HepG2 (cell line): ENCODE results near the gene NEMF. TPM values are rescaled to one million over a fixed set of nuclear protein-coding genes. Genes with fewer than 3 reads are reported as not detected.

Experiments used
- ATAC-seq: fragments of 200-7000 bp; cut with Tn5 transposase; 3 replicates; pipeline ENCODE4 v1.9.1; 2020; ENCODE audit warnings: mild to moderate bottlenecking, moderate library complexity
- BruUV-seq: library from RNA; stranded (reverse); fragments of 400-500 nt; replicated peaks from 2 replicates; lab custom pipeline; 2021; lab: Mats Ljungman, UMichigan
- CTCF ChIA-PET: fragments of 300-600 bp; formaldehyde crosslinking; extraction: SDS; loops from one replicate; lab custom pipeline; 2021; ENCODE audit warnings: low total read pairs, inconsistent platforms, low intra/inter-chr PET ratio; lab: Yijun Ruan, JAX
- POLR2A ChIA-PET: fragments of 350-600 bp; sonication (Branson Sonifier 250); formaldehyde crosslinking; loops from one replicate; lab custom pipeline; 2020; ENCODE audit warnings: antibody characterized with exemption, inconsistent platforms; lab: Yijun Ruan, JAX
- DNase-seq: peaks from one replicate; pipeline ENCODE4 v3.0.0-alpha.2; 2015; ENCODE audit warnings: low spot score
- FAIRE-seq: peaks from 3 replicates; lab custom pipeline; 2011; peaks lifted over from hg19 to GRCh38; lab: Jason Lieb, UNC
- H2AFZ ChIP-seq: one replicate; pipeline ENCODE4 v1.6.1; 2011; ENCODE audit warnings: low read length, inconsistent platforms
- H3K27ac ChIP-seq: fragments of 300-600 bp; 3 replicates; pipeline ENCODE4 v1.8.0; 2011; ENCODE audit warnings: mixed run types, mild to moderate bottlenecking, mixed read lengths, low read length, inconsistent platforms; ENCODE audit not compliant: insufficient read depth; ENCODE audit errors: extremely low read length
- H3K27me3 ChIP-seq, 2 experiments: fragments of 200-600 bp in 1 of 2; 2 replicates in 1 of 2; 3 replicates in 1 of 2; pipeline versions ENCODE4 v1.6.0 to v1.8.0; 2011; ENCODE audit warnings: low read length in 2 of 2, mild to moderate bottlenecking in 2 of 2, moderate library complexity in 2 of 2, inconsistent platforms in 1 of 2; ENCODE audit not compliant: insufficient read depth in 2 of 2, control insufficient read depth in 1 of 2
- H3K36me3 ChIP-seq, 2 experiments: fragments of 200-600 bp in 1 of 2; replicated peaks in 1 of 2; 2 replicates in 1 of 2; 3 replicates in 1 of 2; pipeline versions ENCODE4 v1.5.1 to v1.8.0; 2011; ENCODE audit warnings: low read length in 2 of 2, inconsistent platforms in 1 of 2; ENCODE audit not compliant: insufficient read depth in 2 of 2, control insufficient read depth in 1 of 2
- H3K4me1 ChIP-seq: 2 replicates; pipeline ENCODE4 v1.5.1; 2012; ENCODE audit warnings: low read length, inconsistent platforms; ENCODE audit not compliant: insufficient read depth
- H3K4me2 ChIP-seq: 2 replicates; pipeline ENCODE4 v1.6.0; 2011; ENCODE audit warnings: low read depth, low read length, inconsistent platforms
- H3K4me3 ChIP-seq, 3 experiments: fragments of 200-600 bp in 1 of 3; sonication (generic), shearing (Covaris generic) in 1 of 3; replicated peaks in 1 of 3; 2 replicates each; pipeline ENCODE4 v1.5.1; 2011 to 2016; ENCODE audit warnings: low read length in 3 of 3, inconsistent platforms in 2 of 3, low read depth in 2 of 3, mild to moderate bottlenecking in 2 of 3, control low read depth in 1 of 3, mixed read lengths in 1 of 3; ENCODE audit not compliant: insufficient read depth in 1 of 3
- H3K79me2 ChIP-seq: one replicate; pipeline ENCODE4 v1.6.1; 2011; ENCODE audit warnings: low read length, inconsistent platforms; ENCODE audit not compliant: insufficient read depth
- H3K9ac ChIP-seq: 2 replicates; pipeline ENCODE4 v1.6.0; 2011; ENCODE audit warnings: mild to moderate bottlenecking, low read depth, low read length, inconsistent platforms; ENCODE audit not compliant: insufficient read depth
- H3K9me3 ChIP-seq: 2 replicates; pipeline ENCODE4 v1.5.1; 2012; ENCODE audit warnings: mild to moderate bottlenecking, low read length
- H4K20me1 ChIP-seq: 2 replicates; pipeline ENCODE4 v1.6.0; 2011; ENCODE audit warnings: inconsistent platforms, mild to moderate bottlenecking, low read length, moderate library complexity; ENCODE audit not compliant: insufficient read depth
- BHLHE40 ChIP-seq: IDR thresholded peaks from 2 replicates; pipeline ENCODE4 v1.6.1; 2011; ENCODE audit warnings: low read length, improper control_type of control experiment
- PCBP1 ChIP-seq: fragments of 200-400 bp; formaldehyde crosslinking; IDR thresholded peaks from 2 replicates; pipeline ENCODE4 v1.6.1; 2017; ENCODE audit warnings: mild to moderate bottlenecking, low read depth, low read length, borderline replicate concordance
- SIX1 ChIP-seq: sonication (generic); formaldehyde crosslinking; IDR thresholded peaks from 2 replicates; pipeline ENCODE4 v1.4.0; 2020; ENCODE audit warnings: missing genetic modification reagents, borderline replicate concordance
- ZMYM3 ChIP-seq: sonication (generic); formaldehyde crosslinking; IDR thresholded peaks from 2 replicates; pipeline ENCODE4 v1.5.1; 2020; ENCODE audit warnings: mild to moderate bottlenecking, missing genetic modification reagents
- ZNF256 ChIP-seq: sonication (generic); formaldehyde crosslinking; conservative IDR thresholded peaks from 2 replicates; pipeline ENCODE4 v1.4.0; 2020; ENCODE audit warnings: missing genetic modification reagents
- ZNF296 ChIP-seq: sonication (generic); formaldehyde crosslinking; conservative IDR thresholded peaks from 2 replicates; pipeline ENCODE4 v1.5.0; 2020; ENCODE audit warnings: mild to moderate bottlenecking, missing genetic modification reagents
- ZNF318 ChIP-seq: sonication (generic); formaldehyde crosslinking; IDR thresholded peaks from 2 replicates; pipeline ENCODE4 v1.4.0; 2020; ENCODE audit warnings: mild to moderate bottlenecking, missing genetic modification reagents
- ZSCAN9 ChIP-seq: IDR thresholded peaks from 2 replicates; pipeline ENCODE4 v1.6.1; 2016; ENCODE audit warnings: borderline replicate concordance
- WGBS: methylation state at CpG from one replicate; pipeline ENCODE4 v1.1.6; 2017; ENCODE audit warnings: low lambda C conversion rate; 5-methylcytosine and 5-hydroxymethylcytosine counted together
- in situ Hi-C: cut with HindIII; loops from 2 replicates; pipeline ENCODE4 v1.10.0; 2017; ENCODE audit warnings: low pct_unique_long_range_greater_than_20kb; ENCODE audit not compliant: extremely low pct_ligation_motif_present
- intact Hi-C: fragments of 100-400 bp; cut with micrococcal nuclease; formaldehyde crosslinking; loops from one replicate; pipeline ENCODE4 v1.10.0; 2022; ENCODE audit not compliant: unreplicated experiment
- polyA plus RNA-seq, 8 experiments: library from polyadenylated mRNA; depleted of rRNA in 3 of 8; stranded (reverse) in 7 of 8; unstranded in 1 of 8; fragments of >200 nt; fragmentation: Illumina TruSeq in 4 of 8; extraction: Trizol in 4 of 8; gene quantifications; 2 replicates each; pipeline versions ENCODE4 v1.2.1 to v1.2.3, GENCODE V29; 2011 to 2016; ENCODE audit warnings: low read depth in 4 of 8, missing spikeins in 1 of 8, mixed read lengths in 1 of 8; ENCODE audit not compliant: insufficient read depth in 1 of 8
- total RNA-seq, 5 experiments: library from RNA; depleted of rRNA; stranded (reverse); fragments of >200 nt; fragmentation: Illumina TruSeq; extraction: Trizol; gene quantifications; 2 replicates each; pipeline ENCODE4 v1.2.3, GENCODE V29; 2016; ENCODE audit warnings: low read depth in 1 of 5

The NEMF gene
- total and polyA plus RNA-seq, 2 of the 13 experiments (the other 11 are each of a cell fraction or from before 2014, with no cell fraction given) = 21.3 to 57.9 TPM

GRCh38 chr14:49860988-49861698 lies 8.6 kb upstream of the NEMF start:
- TF ChIP-seq SIX1 (CRISPR knock-in tag) (no peak), ZSCAN9 (CRISPR knock-in tag) (no peak), ZNF256 (CRISPR knock-in tag) (0 out of 2 replicates have a peak, but pooled peaks have one; percentile 13)
- Histone ChIP-seq H4K20me1 (no peaks in the 10 kb centered on the region), H3K4me3 (peak overlapping the region; percentile 72 to 89 (median 80)), H3K36me3 (no peaks in the 10 kb centered on the region), H3K4me2 (peak overlapping the region; percentile 85), H3K9me3 (no peaks in the 10 kb centered on the region), H3K27ac (peak overlapping the region; percentile 92), H3K9ac (peak overlapping the region; percentile 95), H3K79me2 (no peaks in the 10 kb centered on the region), H3K27me3 (no peaks in the 10 kb centered on the region; a peak in 1 of 5 replicates), H2AFZ (peak overlapping the region; percentile 100), H3K4me1 (peaks cover 27% of the 10 kb centered on the region)
- FAIRE-seq (no peak), DNase-seq (no peak), ATAC-seq (no peak)
- POLR2A ChIA-PET = interaction anchor here (1.3 to 4.0 kb wide), 8 partner anchors 9 to 276 kb away, joined by 4 to 35 read pairs (median 8); partner anchors contain the start of genes KLHDC1, NEMF and RPS29
- intact Hi-C loops = loop anchor here (5.0 to 10.0 kb wide), 2 partner anchors 364 to 671 kb away; partner anchors contain the start of gene MAP4K5
- in situ Hi-C loops = loop anchor here (5.0 to 25.0 kb wide), 3 partner anchors 251 to 676 kb away; partner anchors contain the start of genes MAP4K5 and SOS2
- WGBS = 12% methylated on average over 4 of the region's 4 CpGs
- no TSS peak for BruUV-seq
- CTCF ChIA-PET = interaction anchor here (0.9 to 2.8 kb wide), 2 partner anchors 8 to 19 kb away, joined by 5 to 40 read pairs; partner anchors contain the start of gene NEMF

- no peaks in the 10 kb centered on the region; a peak in 1 of 5 replicates for H3K27me3 ChIP-seq
- no peaks in the 10 kb centered on the region for H4K20me1 ChIP-seq
- no peaks in the 10 kb centered on the region for H3K79me2 ChIP-seq
- POLR2A ChIA-PET = no interaction called here
- ATAC-seq = no peak
- no peak overlapping the region for H3K9ac ChIP-seq
- no peak overlapping the region for H3K27ac ChIP-seq
- H2AFZ ChIP-seq = peak overlapping the region; percentile 42
- no TSS peak for BruUV-seq
- FAIRE-seq = no peak
- intact Hi-C loops = no loop called here
- 94% methylated on average over 3 of the region's 3 CpGs for WGBS
- no peaks in the 10 kb centered on the region for H3K36me3 ChIP-seq
- no peak overlapping the region for H3K4me2 ChIP-seq
- DNase-seq = no peak
- in situ Hi-C loops = loop anchor here (25.0 kb wide), 2 partner anchors 379 to 679 kb away; partner anchors contain the start of genes MAP4K5 and SOS2
- H3K4me3 ChIP-seq = no peak overlapping the region
- CTCF ChIA-PET = no interaction called here
- peaks cover 12% of the 10 kb centered on the region for H3K4me1 ChIP-seq
- no peaks in the 10 kb centered on the region for H3K9me3 ChIP-seq
- TF ChIP-seq PCBP1 (no peak), ZNF296 (CRISPR knock-in tag) (no peak), BHLHE40 (no peak), ZNF318 (CRISPR knock-in tag) (no peak), ZMYM3 (CRISPR knock-in tag) (no peak)
Measured at GRCh38 chr14:49858383-49858782, 5.8 kb upstream of the NEMF start.
